ENCODE results near the gene ZBTB1. TPM values are rescaled to one million over a fixed set of nuclear protein-coding genes. Genes with fewer than 3 reads are reported as not detected.
"Not testable (repeated sequence)": the region's sequence is repeated elsewhere in the genome, so short reads cannot be mapped to it uniquely, and the experiment has no call there.

Gene ZBTB1
- total and polyA plus RNA-seq, 2 donors (not counting 3 experiments of a cell fraction or from before 2014, with no cell fraction given), result 9.7 to 32.2 TPM

GRCh38 chr14:64566651-64567122 lies 62.1 kb downstream of the ZBTB1 start:
- Histone ChIP-seq H3K4me1 (ENCODE audit: control insufficient read depth, extremely low read depth, insufficient read depth, low read length) (peaks cover 33% of the 10 kb centered on the region), H3K79me2 (ENCODE audit: control insufficient read depth, insufficient read depth, low read length) (no peaks in the 10 kb centered on the region), H3K4me2 (ENCODE audit: insufficient read depth, low read length) (peak overlapping the region; percentile 34), H4K20me1 (replicated peaks; ENCODE audit: control insufficient read depth, extremely low read depth, insufficient read depth, low read length) (no peaks in the 10 kb centered on the region), H3K9me1 (replicated peaks; ENCODE audit: control insufficient read depth, extremely low read depth, insufficient read depth, low read length) (no peaks in the 10 kb centered on the region), H2AFZ (ENCODE audit: low read depth, low read length) (peak overlapping the region; percentile 86), H3K9me3 (replicated peaks; ENCODE audit: control insufficient read depth, insufficient read depth, low read length) (no peaks in the 10 kb centered on the region), H3K9ac (replicated peaks; ENCODE audit: extremely low read depth, insufficient read depth, low read length) (peak overlapping the region; percentile 48), H3K27ac (ENCODE audit: insufficient read depth, low read depth, low read length) (peak overlapping the region; percentile 64), H3K4me3 (replicated peaks in 1 of 3; ENCODE audit: insufficient read depth in 1 of 3, low read depth in 1 of 3, low read length in 3 of 3) (peak overlapping the region in 1 of 3 experiments; percentile 5), H3K36me3 (ENCODE audit: control insufficient read depth in 2 of 2, extremely low read depth in 1 of 2, insufficient read depth in 2 of 2, low read length in 2 of 2) (no peaks in the 10 kb centered on the region), H3K27me3 (ENCODE audit: control insufficient read depth in 2 of 2, insufficient read depth in 2 of 2, low read length in 2 of 2) (no peaks in the 10 kb centered on the region)
- POLR2A ChIA-PET, result no interaction called here
- peak; percentile 94 for DNase-seq (ENCODE audit: low read depth, low spot score)
- intact Hi-C loops (cut with micrococcal nuclease), result loop anchor here (1.0 to 2.0 kb wide), 2 partner anchors 17 to 62 kb away; partner anchors contain the start of genes PPP1R36 and ZBTB1
- dilution Hi-C loops (cut with MboI; ENCODE audit: extremely low pct_ligation_motif_present, low sequenced_read_pairs), result no loop called here
- peak; percentile 83 for FAIRE-seq
- TF ChIP-seq GATA2 (IDR thresholded peaks at IDR 0.05; ENCODE audit: insufficient read depth, insufficient read length, low read depth, low read length) (peak; percentile 12), EZH2 (IDR thresholded peaks at IDR 0.05; ENCODE audit: borderline replicate concordance, low read depth, low read length, severe bottlenecking) (no peak)
- BruUV-seq (replicated peaks), result no TSS peak
- CTCF ChIA-PET, result interaction anchor here (2.7 kb wide), 1 partner anchor 26 kb away, joined by 5 read pairs; the partner anchor contains the start of gene HSPA2

- CTCF ChIA-PET, result interaction anchor here (1.3 kb wide), 1 partner anchor 55 kb away, joined by 3 read pairs; no protein-coding TSS in a partner anchor
- intact Hi-C loops (cut with micrococcal nuclease), result loop anchor here (1.0 kb wide), 1 partner anchor 29 kb away; the partner anchor contains the start of gene HSPA2
- Histone ChIP-seq H3K9me3 (replicated peaks; ENCODE audit: control insufficient read depth, insufficient read depth, low read length) (no peaks in the 10 kb centered on the region), H3K36me3 (ENCODE audit: control insufficient read depth in 2 of 2, extremely low read depth in 1 of 2, insufficient read depth in 2 of 2, low read length in 2 of 2) (no peaks in the 10 kb centered on the region), H3K27me3 (ENCODE audit: control insufficient read depth in 2 of 2, insufficient read depth in 2 of 2, low read length in 2 of 2) (no peaks in the 10 kb centered on the region), H3K4me3 (replicated peaks in 1 of 3; ENCODE audit: insufficient read depth in 1 of 3, low read depth in 1 of 3, low read length in 3 of 3) (no peak overlapping the region), H3K79me2 (ENCODE audit: control insufficient read depth, insufficient read depth, low read length) (no peaks in the 10 kb centered on the region), H3K9me1 (replicated peaks; ENCODE audit: control insufficient read depth, extremely low read depth, insufficient read depth, low read length) (no peaks in the 10 kb centered on the region), H3K27ac (ENCODE audit: insufficient read depth, low read depth, low read length) (no peak overlapping the region), H3K9ac (replicated peaks; ENCODE audit: extremely low read depth, insufficient read depth, low read length) (no peak overlapping the region), H3K4me1 (ENCODE audit: control insufficient read depth, extremely low read depth, insufficient read depth, low read length) (peaks cover 33% of the 10 kb centered on the region), H2AFZ (ENCODE audit: low read depth, low read length) (peak overlapping the region; percentile 2), H4K20me1 (replicated peaks; ENCODE audit: control insufficient read depth, extremely low read depth, insufficient read depth, low read length) (no peaks in the 10 kb centered on the region), H3K4me2 (ENCODE audit: insufficient read depth, low read length) (no peak overlapping the region)
- dilution Hi-C loops (cut with MboI; ENCODE audit: extremely low pct_ligation_motif_present, low sequenced_read_pairs), result no loop called here
- POLR2A ChIA-PET, result no interaction called here
- DNase-seq (ENCODE audit: low read depth, low spot score) (peak; percentile 91), FAIRE-seq (peak; percentile 80)
- BruUV-seq (replicated peaks), result no TSS peak
- TF ChIP-seq POLR2AphosphoS5 (IDR thresholded peaks at IDR 0.05; ENCODE audit: insufficient read depth, low read depth, low read length), result no peak
- peak; percentile 39 for TF ChIP-seq JUN (IDR thresholded peaks at IDR 0.05; ENCODE audit: borderline replicate concordance, insufficient read depth, insufficient read length, low read depth)
Measured at GRCh38 chr14:64569138-64569631, 64.6 kb downstream of the ZBTB1 start.

GRCh38 chr14:64569646-64570045 lies 65.1 kb downstream of the ZBTB1 start:
- H3K27ac ChIP-seq (ENCODE audit: insufficient read depth, low read depth, low read length); DNase-seq (ENCODE audit: low read depth, low spot score); CTCF ChIA-PET; H3K27me3 ChIP-seq (ENCODE audit: control insufficient read depth in 2 of 2, insufficient read depth in 2 of 2, low read length in 2 of 2); POLR2A ChIA-PET; FAIRE-seq; H3K4me2 ChIP-seq (ENCODE audit: insufficient read depth, low read length); H2AFZ ChIP-seq (ENCODE audit: low read depth, low read length); BruUV-seq (replicated peaks); H3K9me1 ChIP-seq (replicated peaks; ENCODE audit: control insufficient read depth, extremely low read depth, insufficient read depth, low read length); H3K9ac ChIP-seq (replicated peaks; ENCODE audit: extremely low read depth, insufficient read depth, low read length); H3K9me3 ChIP-seq (replicated peaks; ENCODE audit: control insufficient read depth, insufficient read depth, low read length); H3K79me2 ChIP-seq (ENCODE audit: control insufficient read depth, insufficient read depth, low read length); dilution Hi-C loops (cut with MboI; ENCODE audit: extremely low pct_ligation_motif_present, low sequenced_read_pairs); H3K36me3 ChIP-seq (ENCODE audit: control insufficient read depth in 2 of 2, extremely low read depth in 1 of 2, insufficient read depth in 2 of 2, low read length in 2 of 2); H4K20me1 ChIP-seq (replicated peaks; ENCODE audit: control insufficient read depth, extremely low read depth, insufficient read depth, low read length); H3K4me3 ChIP-seq (replicated peaks in 1 of 3; ENCODE audit: insufficient read depth in 1 of 3, low read depth in 1 of 3, low read length in 3 of 3): not testable (repeated sequence)
- H3K4me1 ChIP-seq (ENCODE audit: control insufficient read depth, extremely low read depth, insufficient read depth, low read length), result peaks cover 33% of the 10 kb centered on the region
- intact Hi-C loops (cut with micrococcal nuclease), result loop anchor here (1.0 kb wide), 1 partner anchor 29 kb away; the partner anchor contains the start of gene HSPA2
